ENCODE results near the gene DDX5. TPM values are rescaled to one million over a fixed set of nuclear protein-coding genes. Genes with fewer than 3 reads are reported as not detected.

DDX5 gene
- total and polyA plus RNA-seq, 2 of the 4 experiments (the other 2 are of a cell fraction): 253 to 781 TPM

- TF ChIP-seq NFE2L2 (IDR thresholded peaks at IDR 0.05; ENCODE audit: low read depth, low read length) (no peak), MXI1 (IDR thresholded peaks at IDR 0.05; ENCODE audit: borderline replicate concordance, low read depth, low read length) (no peak)
- peaks cover 2% of the 10 kb centered on the region; the same call in 1 of the 2 replicates for H3K4me1 ChIP-seq (ENCODE audit: control insufficient read depth, insufficient read depth, low read length)
- H4K91ac ChIP-seq (ENCODE audit: insufficient read depth, low read depth, low read length): no peak overlapping the region
- DNase-seq: no peak
- H3K4ac ChIP-seq (ENCODE audit: low read depth, low read length): no peak overlapping the region
- no peak overlapping the region for H2BK120ac ChIP-seq (ENCODE audit: low read depth, low read length)
- no peaks in the 10 kb centered on the region for H3K27me3 ChIP-seq (ENCODE audit: control insufficient read depth, insufficient read depth, low read length)
- H2AK9ac ChIP-seq (replicated peaks; ENCODE audit: low read depth, low read length, poor library complexity): no peak overlapping the region
- H3K56ac ChIP-seq (ENCODE audit: extremely low read depth, insufficient read depth, low read length): no peak overlapping the region
- dilution Hi-C loops (cut with HindIII; ENCODE audit: low sequenced_read_pairs, unreplicated experiment): no loop called here
- H4K5ac ChIP-seq (ENCODE audit: low read depth, low read length): no peak overlapping the region
- no peak overlapping the region for H3K27ac ChIP-seq (ENCODE audit: insufficient read depth, low read length)
- peaks cover 57% of the 10 kb centered on the region for H4K20me1 ChIP-seq (ENCODE audit: insufficient read depth, low read length)
- no peak overlapping the region for H3K23ac ChIP-seq (ENCODE audit: low read depth, low read length)
- 75% methylated on average over 3 of the region's 7 CpGs; no CpG with 5 or more reads in 1 of the 2 experiments for WGBS, 2 experiments (ENCODE audit: extremely low coverage in 2 of 2, insufficient read length in 1 of 2)
- no peaks in the 10 kb centered on the region for H3K9me3 ChIP-seq (ENCODE audit: control insufficient read depth, insufficient read depth, low read length)
- no peak overlapping the region for H2BK5ac ChIP-seq (ENCODE audit: low read depth, low read length, poor library complexity, severe bottlenecking)
- ChIA-PET POLR2A (ENCODE audit: unreplicated experiment) (no interaction called here), CTCF (no interaction called here)
- H3K18ac ChIP-seq (ENCODE audit: low read depth, low read length): no peak overlapping the region
- H4K8ac ChIP-seq (ENCODE audit: low read depth in 2 of 2, low read length in 2 of 2): peak overlapping the region in 1 of 2 experiments; percentile 61; a peak in 2 of 4 replicates
- H3K9ac ChIP-seq (ENCODE audit: low read depth, low read length): no peak overlapping the region
- no peak overlapping the region for H2AK5ac ChIP-seq (ENCODE audit: low read depth, low read length)
- ATAC-seq (ENCODE audit: low read depth): no peak
- no peak overlapping the region for H2AFZ ChIP-seq (replicated peaks; ENCODE audit: low read length, poor library complexity)
- no peak overlapping the region for H2BK15ac ChIP-seq (ENCODE audit: low read depth, low read length)
- peaks cover 18% of the 10 kb centered on the region for H3K9me1 ChIP-seq (ENCODE audit: insufficient read depth, low read length)
- H3K36me3 ChIP-seq (ENCODE audit: control insufficient read depth, insufficient read depth, low read length): peaks cover 53% of the 10 kb centered on the region
- in situ Hi-C loops (cut with MboI; ENCODE audit: low sequenced_read_pairs): no loop called here
- no peak overlapping the region for H3K14ac ChIP-seq (replicated peaks; ENCODE audit: low read depth, low read length)
- no TSS peak for BruUV-seq (replicated peaks)
- H3K79me1 ChIP-seq (ENCODE audit: low read depth in 1 of 2, low read length in 2 of 2): peaks cover 14 to 71% of the 10 kb centered on the region in 2 experiments
- intact Hi-C loops (cut with micrococcal nuclease): no loop called here
- H3K4me2 ChIP-seq (ENCODE audit: low read depth, low read length): no peak overlapping the region
- no peak overlapping the region for H3K4me3 ChIP-seq (ENCODE audit: insufficient read depth, low read depth, low read length)
- no peak overlapping the region for H2BK20ac ChIP-seq (ENCODE audit: low read depth, low read length)
Measured at GRCh38 chr17:64538508-64539130, 32.5 kb upstream of the DDX5 start.

Data from IMR-90 (cell line).